HL-60/S4 treated with retinoic acid at 250 ng/mL for 4 days and 3 days (cell line): Measurements from ENCODE around the gene BHLHA9.
"Not testable (repeated sequence)": the region's sequence is repeated elsewhere in the genome, so short reads cannot be mapped to it uniquely, and the experiment has no call there.

ENCODE experiments used
- in situ Hi-C: fragments of 300-500 bp; cut with MboI; formaldehyde crosslinking; loops from 2 replicates; pipeline ENCODE4 v1.7.0; 2022; ENCODE audit warnings: low sequenced_read_pairs

The BHLHA9 gene

DNA sequence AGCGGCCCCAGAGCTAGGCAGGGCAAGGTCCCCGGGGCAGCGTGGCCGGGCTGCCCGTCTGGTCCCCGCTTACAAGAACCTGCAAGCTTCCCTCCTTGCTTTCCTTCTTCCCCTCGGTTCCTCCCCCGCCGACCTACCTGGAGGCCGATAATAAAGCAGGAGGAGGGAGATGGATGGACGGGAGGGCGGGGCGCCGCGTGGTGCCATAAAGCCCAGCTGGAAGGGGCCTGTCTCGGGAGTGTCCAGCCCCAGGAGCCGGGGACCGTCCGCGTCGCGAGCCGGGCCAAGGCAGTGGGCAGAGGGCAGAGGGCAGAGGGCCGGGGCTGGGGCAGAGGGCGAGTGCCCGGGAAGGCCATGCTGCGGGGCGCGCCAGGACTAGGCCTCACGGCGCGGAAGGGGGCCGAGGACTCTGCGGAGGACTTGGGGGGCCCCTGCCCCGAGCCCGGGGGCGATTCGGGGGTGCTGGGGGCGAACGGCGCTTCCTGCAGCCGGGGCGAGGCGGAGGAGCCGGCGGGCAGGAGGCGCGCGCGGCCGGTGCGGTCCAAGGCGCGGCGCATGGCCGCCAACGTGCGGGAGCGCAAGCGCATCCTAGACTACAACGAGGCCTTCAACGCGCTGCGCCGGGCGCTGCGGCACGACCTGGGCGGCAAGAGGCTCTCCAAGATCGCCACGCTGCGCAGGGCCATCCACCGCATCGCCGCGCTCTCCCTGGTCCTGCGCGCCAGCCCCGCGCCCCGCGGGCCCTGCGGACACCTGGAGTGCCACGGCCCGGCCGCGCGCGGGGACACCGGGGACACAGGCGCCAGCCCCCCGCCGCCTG is at the start of gene BHLHA9:
Gene BHLHA9 (plus strand): TSS at position 235 of the 820 bp plus-strand sequence. CDS start 120 bp downstream, at position 355.
- in situ Hi-C loops, result no loop called here

DNA sequence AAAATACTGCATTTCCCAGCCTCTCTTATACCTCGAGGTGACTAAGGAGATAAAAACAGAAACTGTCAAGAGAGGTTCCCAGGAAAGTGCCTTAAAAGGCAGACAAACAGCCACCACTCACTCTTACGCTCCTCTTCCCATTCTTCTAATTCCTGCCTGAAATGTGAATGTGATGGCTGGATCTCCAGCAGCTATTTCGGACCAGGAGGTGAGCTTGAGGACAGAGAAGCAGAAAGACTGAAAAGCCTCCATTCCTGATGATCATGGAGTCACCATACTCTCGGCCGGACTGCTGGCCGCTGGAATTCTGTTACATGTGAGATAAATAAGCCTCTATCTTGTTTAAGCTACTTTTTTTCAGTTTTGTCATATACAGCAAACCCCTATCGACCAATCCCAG is 49.0 kb upstream of the BHLHA9 start:
- in situ Hi-C loops, result no loop called here

DNA sequence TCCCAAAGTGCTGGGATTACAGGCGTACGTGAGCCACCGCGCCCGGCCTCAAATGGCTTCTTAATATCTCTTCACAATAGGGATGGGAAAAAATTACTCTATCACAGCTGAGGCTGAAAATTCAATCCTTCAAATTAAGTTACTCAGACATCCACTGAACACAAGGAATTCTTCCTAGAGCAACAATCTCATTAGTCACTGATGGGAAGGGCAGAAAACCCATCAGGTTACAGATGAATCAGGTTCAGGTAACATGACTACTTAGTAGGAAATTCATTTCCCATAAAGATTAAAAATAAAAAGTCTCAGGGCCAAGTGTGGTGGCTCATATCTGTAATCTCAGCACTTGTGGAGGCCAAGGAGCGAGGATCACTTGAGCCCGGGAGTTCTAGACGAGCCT is 47.9 kb upstream of the BHLHA9 start:
- in situ Hi-C loops, result no loop called here

DNA sequence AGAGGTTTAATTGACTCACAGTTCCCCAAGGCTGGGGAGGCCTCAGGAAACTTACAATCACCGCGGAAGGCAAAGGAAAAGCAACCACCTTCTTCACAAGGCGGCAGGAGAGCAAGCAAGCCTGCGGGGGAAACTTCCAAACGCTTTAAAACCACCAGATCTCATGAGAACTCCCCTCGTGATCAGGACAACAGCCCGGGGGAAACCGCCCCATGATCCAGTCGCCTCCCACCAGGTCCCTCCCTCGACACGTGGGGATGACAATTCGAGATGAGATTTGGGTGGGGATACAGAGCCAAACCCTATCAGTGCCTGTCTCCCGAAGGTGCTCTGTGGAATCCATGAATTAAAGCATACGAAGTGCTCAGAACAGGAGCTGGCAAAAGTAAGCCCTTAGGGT is 46.6 kb upstream of the BHLHA9 start:
- in situ Hi-C loops, result no loop called here

DNA sequence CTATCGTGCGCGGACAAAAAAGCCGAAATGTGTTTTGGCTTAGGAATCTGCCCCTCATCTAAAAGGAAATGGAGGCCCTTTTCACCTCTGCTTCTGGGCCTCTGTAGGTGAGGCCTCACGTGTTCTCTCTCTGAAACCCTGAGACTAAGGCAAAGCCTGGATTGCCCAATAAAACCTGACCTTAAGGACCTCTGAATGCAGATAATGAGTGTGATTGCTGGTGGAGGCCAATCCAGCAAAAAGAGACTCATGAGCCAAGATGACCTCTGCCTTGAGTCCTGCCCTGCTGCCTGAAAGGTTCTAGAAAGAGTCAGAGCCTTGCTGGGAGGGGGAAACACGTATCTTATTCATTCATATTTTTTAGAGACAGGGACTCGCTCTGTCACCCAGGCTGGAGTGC is 45.9 kb upstream of the BHLHA9 start:
- in situ Hi-C loops, result no loop called here

DNA sequence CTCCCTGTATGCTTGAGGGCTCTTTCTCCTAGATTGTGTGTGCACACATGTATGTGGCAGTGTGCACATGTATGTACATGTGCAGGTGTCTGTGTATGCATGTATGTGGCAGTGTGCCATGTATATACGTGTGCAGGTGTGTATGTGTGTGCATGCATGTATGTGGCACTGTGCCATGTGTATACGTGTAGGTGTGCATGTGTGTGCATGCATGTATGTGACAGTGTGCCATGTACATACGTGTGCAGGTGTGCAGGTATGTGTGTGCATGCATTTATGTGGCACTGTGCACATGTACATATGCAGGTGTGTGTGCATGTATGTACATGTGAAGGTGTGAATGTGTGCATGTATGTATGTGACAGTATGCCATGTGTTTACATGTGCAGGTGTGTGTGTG is 43.9 kb upstream of the BHLHA9 start:
- in situ Hi-C loops, result no loop called here

DNA sequence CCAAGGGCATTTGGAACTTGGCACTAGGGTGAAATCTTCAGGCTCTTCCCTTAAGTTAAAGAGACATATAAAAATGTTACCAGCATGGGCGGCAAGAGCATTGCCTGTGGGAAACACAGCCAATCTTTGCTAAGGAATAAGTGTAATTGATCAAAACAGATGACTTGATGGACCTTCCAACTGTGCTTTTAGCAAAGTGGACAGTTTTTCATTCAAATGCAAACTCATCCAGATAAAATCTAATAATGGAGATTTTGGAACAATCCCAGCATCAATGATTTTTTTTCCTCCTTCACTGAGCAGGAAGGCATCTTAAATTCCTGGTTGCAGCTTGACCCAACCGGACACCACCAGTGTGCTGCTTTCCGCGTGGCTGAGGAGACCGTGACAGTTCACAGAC is 42.9 kb upstream of the BHLHA9 start:
- in situ Hi-C loops, result no loop called here

DNA sequence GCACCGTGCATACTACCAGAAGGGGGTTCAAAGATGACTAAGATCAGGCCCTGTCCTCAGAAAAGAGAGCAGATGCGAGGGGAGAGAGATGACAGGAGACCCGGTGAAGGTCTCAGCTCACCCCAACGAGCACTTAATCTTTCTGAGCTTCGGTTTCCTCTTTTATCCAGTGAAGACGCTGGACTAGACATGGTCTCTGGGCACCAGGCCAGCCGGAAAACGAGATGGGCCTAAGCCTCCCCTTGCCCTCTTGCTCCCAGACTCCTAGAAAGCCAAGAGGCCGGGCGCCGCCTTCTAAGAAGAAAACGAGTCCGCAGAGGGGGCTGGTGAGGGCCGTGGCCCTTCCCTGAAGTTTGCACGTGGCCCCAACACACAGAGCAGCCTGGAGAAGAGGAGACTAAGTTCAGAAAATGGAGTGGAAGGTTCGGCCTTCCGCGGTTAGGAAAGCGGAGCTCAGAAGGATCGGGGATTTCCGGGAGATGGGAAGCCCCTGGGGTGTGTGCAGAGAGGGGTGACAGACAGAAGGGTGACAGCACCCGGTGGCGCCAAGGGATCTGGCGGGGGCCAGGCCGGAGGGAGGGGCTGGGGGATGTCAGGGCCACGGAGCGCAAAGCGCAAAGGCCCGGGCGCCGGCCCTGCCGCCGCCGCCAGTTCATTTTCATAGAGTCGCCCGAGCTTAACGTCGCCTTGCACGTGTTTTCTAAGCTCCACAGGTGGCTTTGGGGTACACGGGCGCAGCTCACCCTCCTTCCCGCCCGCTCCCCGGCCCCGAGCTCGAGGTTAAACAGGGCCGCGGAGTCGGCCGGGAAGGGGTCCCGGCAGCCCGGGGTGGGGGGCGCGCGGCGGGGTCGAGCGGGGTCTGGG is 42.1 kb upstream of the BHLHA9 start:
- in situ Hi-C loops, result no loop called here

DNA sequence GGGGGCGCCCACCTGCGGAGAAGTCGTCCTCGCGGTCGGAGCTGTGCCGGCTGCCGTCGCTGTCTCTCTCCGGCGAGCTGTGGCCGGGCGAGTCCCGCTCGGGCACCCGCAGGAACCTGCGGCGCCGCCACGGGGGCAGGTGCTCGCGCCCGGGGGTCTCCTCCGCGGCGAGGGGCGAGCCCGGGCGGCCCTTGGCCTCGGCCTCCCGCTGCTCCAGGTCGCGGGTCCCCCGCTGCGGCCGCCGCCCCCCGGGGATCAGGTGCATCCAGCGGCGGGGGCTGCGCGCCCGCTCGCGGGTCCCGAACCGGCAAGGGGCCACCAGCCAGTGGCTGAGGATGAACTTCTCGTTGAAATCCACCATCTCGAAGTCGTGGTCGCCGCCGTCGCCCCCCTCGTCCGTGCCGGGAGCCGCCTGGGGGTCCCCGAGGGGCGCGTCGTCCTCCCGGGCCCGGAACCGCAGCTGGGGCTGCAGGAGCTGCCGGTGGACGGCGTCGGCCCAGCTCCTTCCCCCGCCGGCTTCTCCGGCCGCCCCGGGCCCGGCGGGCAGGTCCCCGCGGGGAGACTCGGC is 41.4 kb upstream of the BHLHA9 start:
- in situ Hi-C loops, result no loop called here

DNA sequence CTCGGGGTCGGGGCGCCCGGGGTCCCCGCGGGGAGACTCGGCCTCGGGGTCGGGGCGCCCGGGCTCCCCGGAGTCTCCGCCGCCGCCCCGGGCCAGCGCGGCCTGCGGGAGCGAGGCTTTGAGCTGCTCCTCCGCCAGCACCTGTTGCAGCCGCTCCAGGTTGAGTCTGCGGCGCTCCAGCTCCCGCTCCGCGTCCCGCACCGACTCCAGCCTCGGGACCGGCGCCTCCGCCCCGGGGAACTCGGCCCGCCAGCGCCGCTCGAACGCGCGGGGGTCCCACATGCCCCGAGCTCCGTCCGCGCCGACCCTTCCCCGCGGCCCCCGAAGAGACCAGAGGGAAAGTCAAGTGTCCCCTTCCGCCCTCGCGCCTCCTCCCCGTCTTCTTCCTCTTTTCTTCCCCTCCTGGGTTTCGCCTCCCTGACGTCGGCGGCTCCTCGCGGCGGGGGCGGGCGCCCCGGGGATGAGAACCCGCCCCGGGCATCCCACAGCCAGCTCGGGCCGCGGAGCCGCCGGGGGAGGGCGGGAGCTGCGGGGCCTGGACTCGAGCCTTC is 40.8 kb upstream of the BHLHA9 start:
- in situ Hi-C loops, result no loop called here

DNA sequence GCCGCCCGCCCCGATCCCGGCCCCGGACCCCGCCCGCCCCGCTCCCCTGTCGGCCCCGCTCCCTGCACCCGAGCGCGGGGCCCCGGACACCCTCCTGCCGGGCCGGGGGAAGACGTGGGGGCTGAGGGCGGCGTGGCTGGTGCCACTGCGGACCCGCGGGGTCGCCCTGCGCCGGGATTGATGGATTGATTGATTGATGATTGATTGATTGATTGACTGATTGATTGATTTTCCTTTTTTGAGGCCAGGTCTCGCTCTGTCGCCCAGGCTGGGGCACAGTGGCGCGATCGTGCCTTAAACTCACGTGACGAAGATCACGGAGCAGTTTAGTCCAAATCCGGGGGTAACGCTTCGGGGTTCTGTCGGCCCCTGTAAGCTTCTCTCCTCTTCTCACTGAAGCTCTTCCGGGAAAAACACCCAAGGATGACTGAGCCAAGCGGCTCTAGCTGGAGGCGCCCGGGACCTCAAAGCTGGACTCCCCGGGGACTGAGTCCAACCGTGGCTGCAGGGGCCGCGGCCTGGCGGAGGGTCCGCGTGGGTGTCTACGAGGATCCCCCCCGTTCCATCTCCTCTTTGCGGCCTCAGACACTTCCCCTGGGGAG is 40.2 kb upstream of the BHLHA9 start:
- in situ Hi-C loops, result no loop called here

DNA sequence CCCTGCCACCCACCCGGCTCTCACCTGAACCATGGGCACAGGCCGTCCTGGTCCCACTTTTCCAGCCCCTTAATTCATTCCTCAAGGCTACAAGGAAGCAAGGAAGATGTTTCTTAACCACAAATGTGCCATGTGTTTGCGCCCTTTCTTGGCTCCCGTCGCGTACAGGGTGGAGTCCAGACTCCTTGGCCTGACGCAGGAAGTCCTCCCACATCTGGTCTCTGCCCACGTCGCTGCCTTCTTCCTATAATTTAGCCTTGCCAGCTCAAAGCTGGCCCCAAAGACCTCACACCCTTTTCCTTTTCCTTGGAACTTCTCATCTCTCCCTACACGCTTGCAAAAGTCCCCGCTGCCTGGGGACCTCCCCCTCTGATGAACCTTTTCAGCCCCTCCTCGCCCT is 38.8 kb upstream of the BHLHA9 start:
- in situ Hi-C loops, result no loop called here

DNA sequence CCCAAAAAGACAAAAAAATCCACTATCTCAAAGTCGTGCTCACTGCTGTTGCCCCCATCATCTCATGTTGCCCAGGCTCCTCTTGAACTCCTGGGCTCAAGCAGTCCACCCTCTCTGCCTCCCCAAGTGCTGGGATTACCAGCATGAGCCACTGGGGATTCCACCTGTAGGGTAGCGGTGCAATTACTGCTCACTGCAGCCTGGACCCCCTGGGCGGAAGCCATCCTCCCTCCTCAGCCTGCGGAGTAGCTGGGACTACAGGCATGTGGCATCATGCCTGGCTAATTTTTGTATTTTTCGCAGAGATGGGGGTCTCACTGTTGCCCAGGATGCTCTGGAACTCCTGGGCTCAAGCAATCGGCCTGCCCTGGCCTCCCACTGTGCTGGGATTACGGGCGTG is 37.9 kb upstream of the BHLHA9 start:
- in situ Hi-C loops, result no loop called here

DNA sequence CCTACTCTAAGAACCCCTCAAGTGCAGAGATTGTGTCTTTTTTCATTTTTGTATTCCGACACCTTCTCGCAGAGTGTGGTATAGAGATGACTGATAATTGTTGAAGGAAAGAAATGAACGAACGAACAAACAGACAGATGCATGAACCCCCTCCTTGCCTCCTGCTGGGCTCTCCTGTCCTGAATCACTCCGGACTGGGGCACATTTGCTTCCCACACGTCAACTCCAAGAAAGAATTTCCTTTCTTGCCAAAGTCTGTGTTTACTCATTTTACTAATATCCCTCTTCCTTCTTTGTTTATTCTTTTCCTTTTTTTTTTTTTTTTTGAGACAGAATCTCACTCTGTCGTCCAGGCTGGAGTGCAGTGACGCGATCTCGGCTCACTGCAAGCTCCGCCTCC is 37.5 kb upstream of the BHLHA9 start:
- in situ Hi-C loops, result no loop called here

DNA sequence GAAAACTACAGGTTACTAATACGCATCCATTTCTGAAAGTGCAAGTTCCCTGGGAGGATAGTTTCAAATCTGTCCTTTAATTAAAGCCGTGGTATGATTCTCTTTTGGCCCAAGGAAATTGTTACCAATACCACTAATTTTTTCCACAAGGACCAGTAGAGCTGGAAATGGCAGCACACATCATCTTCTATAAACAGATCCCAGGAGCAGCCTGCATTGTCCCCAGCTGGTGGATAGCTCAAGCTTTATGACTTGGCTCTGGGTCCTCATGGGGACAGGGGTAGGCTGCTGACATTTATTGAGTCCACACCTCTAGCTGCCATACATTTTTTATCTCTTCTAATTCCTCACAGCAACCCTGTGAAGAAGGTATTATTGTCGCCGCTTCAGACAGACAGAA is 35.8 kb upstream of the BHLHA9 start:
- in situ Hi-C loops, result no loop called here

DNA sequence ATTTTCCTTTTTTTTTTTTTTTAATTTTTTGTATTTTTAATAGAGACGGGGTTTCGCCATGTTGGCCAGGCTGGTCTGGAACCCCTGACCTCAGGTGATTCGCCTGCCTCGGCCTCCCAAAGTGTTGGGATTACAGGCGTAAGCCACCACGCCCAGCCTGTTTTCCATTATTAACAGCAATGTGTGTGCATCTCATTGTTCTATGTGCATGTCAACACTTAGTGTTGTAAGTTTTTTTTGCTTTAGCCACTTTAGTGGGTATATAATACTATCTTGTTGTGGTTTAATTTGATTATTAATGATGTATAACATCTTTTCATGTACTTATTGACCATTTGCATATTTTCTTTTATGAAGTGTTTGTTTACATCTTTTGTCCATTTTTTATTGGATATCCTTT is 32.8 kb upstream of the BHLHA9 start:
- in situ Hi-C loops, result no loop called here

DNA sequence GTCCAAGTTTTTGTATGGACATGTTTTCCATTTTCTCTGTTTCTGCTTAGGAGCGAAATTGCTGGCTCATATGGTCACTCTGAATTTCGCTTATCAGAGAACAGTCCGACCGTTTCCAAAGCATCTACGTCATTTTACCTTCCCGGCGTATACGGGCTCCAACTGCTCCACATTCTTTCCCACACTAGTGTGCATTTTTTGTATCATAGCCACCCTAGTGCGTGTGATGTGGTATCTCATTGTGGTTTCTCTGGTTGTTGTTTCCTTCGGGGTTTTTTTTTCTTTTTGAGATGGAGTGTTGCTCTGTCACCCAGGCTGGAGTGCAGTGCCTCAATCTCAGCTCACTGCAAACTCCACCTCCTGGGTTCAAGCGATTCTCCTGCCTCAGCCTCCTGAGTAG is 31.0 kb upstream of the BHLHA9 start:
- in situ Hi-C loops, result no loop called here

DNA sequence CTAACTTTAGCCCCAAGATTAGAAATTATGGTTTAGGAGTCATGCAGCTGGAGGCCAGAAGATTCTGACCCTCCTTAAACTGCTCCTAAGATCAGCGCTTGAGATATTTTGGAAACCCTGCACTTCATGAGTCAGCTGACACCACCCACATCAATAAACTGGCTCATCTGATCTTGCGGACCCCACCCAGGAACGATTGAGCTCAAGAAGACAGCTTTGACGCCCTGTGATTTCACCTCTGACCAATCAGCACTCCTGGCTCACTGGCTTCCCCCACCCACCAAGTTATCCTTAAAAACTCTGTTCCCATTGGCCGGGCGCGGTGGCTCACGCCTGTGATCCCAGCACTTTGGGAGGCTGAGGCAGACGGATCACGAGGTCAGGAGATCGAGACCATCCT is 29.8 kb upstream of the BHLHA9 start:
- in situ Hi-C loops, result not testable (repeated sequence)

DNA sequence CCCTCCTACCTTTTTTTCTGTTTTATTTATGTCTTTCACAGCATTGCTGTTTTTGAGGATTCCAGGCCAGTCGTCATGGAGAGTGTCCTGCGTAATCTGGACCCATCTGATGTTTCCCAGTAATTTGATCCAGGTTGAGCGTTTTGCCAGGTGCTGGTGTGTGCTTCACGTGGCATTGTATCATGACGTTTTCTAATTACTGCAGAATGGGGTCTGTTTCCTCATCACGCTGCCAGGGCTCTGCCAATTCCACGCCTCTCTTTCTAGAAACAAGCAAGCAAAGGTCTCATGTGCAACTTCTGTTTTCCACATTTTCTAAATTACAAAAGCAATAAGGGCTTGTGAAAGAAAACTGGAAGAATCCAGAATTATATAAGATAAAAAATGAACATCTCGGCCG is 28.3 kb upstream of the BHLHA9 start:
- in situ Hi-C loops, result no loop called here

DNA sequence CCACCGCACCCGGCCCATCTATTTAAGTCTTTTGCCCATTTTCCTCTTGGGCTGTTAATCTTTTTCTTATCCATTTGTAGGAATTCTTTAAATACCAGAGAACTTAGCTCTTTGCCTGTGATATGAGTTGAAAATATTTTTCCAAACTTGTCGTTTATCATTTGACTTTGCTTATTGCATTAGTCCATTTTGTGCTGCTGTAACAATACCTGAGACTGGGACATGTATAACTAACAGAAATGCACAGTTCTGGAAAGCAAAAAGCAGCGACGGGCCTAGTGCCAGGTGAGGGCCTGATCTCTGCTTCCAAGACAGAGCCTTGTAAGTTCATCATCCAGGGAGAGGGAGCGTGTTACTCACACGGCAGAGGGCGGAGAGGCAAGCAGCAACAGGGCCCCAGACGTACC is 25.6 kb upstream of the BHLHA9 start:
- in situ Hi-C loops, result no loop called here
